HCT116 (cell line): ENCODE results near the gene GNMT. TPM values are rescaled to one million over a fixed set of nuclear protein-coding genes. Genes with fewer than 3 reads are reported as not detected.

ENCODE experiments used
- ATAC-seq: fragments of 200-7000 bp; cut with Tn5 transposase; 2 replicates; pipeline ENCODE4 v1.9.1; 2020; ENCODE audit warnings: mild to moderate bottlenecking, moderate library complexity
- BruUV-seq: library from RNA; stranded (reverse); fragments of 400-500 nt; replicated peaks from 2 replicates; lab custom pipeline; 2021; lab: Mats Ljungman, UMichigan
- CTCF ChIA-PET: fragments of 300-600 bp; sonication (Branson Sonifier 250); formaldehyde crosslinking; loops from one replicate; lab custom pipeline; 2021; ENCODE audit warnings: antibody characterized with exemption; lab: Charles Lee
- POLR2A ChIA-PET: fragments of 300-600, 350-600 bp; sonication (Branson Sonifier 250); formaldehyde crosslinking; loops from one replicate; lab custom pipeline; 2021; ENCODE audit warnings: antibody characterized with exemption; lab: Charles Lee
- RAD21 ChIA-PET, 2 experiments: fragments of 300-600 bp; sonication (Branson Sonifier 250); formaldehyde crosslinking; loops; one replicate each; lab custom pipeline; 2023; ENCODE audit warnings: low total read pairs in 2 of 2; ENCODE audit not compliant: uncharacterized antibody in 2 of 2, unreplicated experiment in 2 of 2, low non-redundant PET in 1 of 2; lab: Charles Lee
- DNase-seq: peaks from one replicate; pipeline ENCODE4 v3.0.0-alpha.2; 2010; ENCODE audit warnings: low read depth, low spot score
- H2AFZ ChIP-seq: fragments of 200-600 bp; shearing (Covaris generic), sonication (generic); 2 replicates; pipeline ENCODE4 v1.6.1; 2017; ENCODE audit warnings: low read depth, mixed run types, mixed read lengths, antibody characterized with exemption, low read length; ENCODE audit not compliant: poor library complexity, severe bottlenecking
- H3K27ac ChIP-seq: 2 replicates; pipeline ENCODE4 v1.5.1; 2012; ENCODE audit warnings: low read depth, low read length
- H3K27me3 ChIP-seq: fragments of 200-600 bp; sonication (generic); 2 replicates; pipeline ENCODE4 v1.6.1; 2016; ENCODE audit warnings: mixed run types, low read length, mixed read lengths; ENCODE audit not compliant: insufficient read depth
- H3K36me3 ChIP-seq, 2 experiments: fragments of 200-500 bp in 1 of 2; fragments of 200-600 bp in 1 of 2; sonication (Bioruptor generic) in 1 of 2; sonication (generic) in 1 of 2; 2 replicates each; pipeline versions ENCODE4 v1.5.1 to v1.6.1; 2014 to 2016; ENCODE audit warnings: low read length in 2 of 2, inconsistent platforms in 1 of 2, mixed read lengths in 1 of 2, mixed run types in 1 of 2; ENCODE audit not compliant: insufficient read depth in 2 of 2, control insufficient read depth in 1 of 2
- H3K4me1 ChIP-seq, 2 experiments: fragments of 200-600 bp in 1 of 2; sonication (generic) in 1 of 2; 2 replicates each; pipeline versions ENCODE4 v1.5.1 to v1.6.1; 2012 to 2017; ENCODE audit warnings: low read length in 2 of 2, inconsistent platforms in 1 of 2, mild to moderate bottlenecking in 1 of 2, mixed read lengths in 1 of 2, mixed run types in 1 of 2, moderate library complexity in 1 of 2; ENCODE audit not compliant: insufficient read depth in 2 of 2, control insufficient read depth in 1 of 2
- H3K4me2 ChIP-seq: fragments of 200-600 bp; sonication (generic); 2 replicates; pipeline ENCODE4 v1.6.1; 2017; ENCODE audit warnings: mixed run types, low read length, mixed read lengths
- H3K4me3 ChIP-seq, 2 experiments: fragments of 200-600 bp in 1 of 2; sonication (generic) in 1 of 2; replicated peaks in 1 of 2; 2 replicates each; pipeline ENCODE4 v1.5.1; 2011 to 2016; ENCODE audit warnings: low read length in 2 of 2, control low read depth in 1 of 2, low read depth in 1 of 2, mild to moderate bottlenecking in 1 of 2, mixed read lengths in 1 of 2, mixed run types in 1 of 2
- H3K79me2 ChIP-seq: fragments of 200-600 bp; sonication (generic); 2 replicates; pipeline ENCODE4 v1.6.1; 2017; ENCODE audit warnings: mild to moderate bottlenecking, mixed run types, low read length, moderate library complexity, mixed read lengths; ENCODE audit not compliant: insufficient read depth
- H3K9ac ChIP-seq: fragments of 200-600 bp; sonication (generic); 2 replicates; pipeline ENCODE4 v1.6.1; 2016; ENCODE audit warnings: low read length, mixed read lengths
- H3K9me2 ChIP-seq: fragments of 200-600 bp; sonication (generic), shearing (Covaris generic); 2 replicates; pipeline ENCODE4 v1.6.1; 2017; ENCODE audit warnings: mixed run types, mild to moderate bottlenecking, moderate library complexity; ENCODE audit not compliant: insufficient read depth
- H3K9me3 ChIP-seq, 2 experiments: fragments of 200-500 bp in 1 of 2; fragments of 200-600 bp in 1 of 2; sonication (Bioruptor generic) in 1 of 2; sonication (generic) in 1 of 2; 2 replicates each; pipeline ENCODE4 v1.6.1; 2014 to 2017; ENCODE audit warnings: low read length in 2 of 2, mixed read lengths in 2 of 2, inconsistent platforms in 1 of 2, low read depth in 1 of 2, mild to moderate bottlenecking in 1 of 2, mixed run types in 1 of 2, moderate library complexity in 1 of 2; ENCODE audit not compliant: control insufficient read depth in 1 of 2, insufficient read depth in 1 of 2
- H4K20me1 ChIP-seq: fragments of 200-600 bp; sonication (generic), shearing (Covaris generic); 2 replicates; pipeline ENCODE4 v1.6.1; 2017; ENCODE audit warnings: mixed run types, mild to moderate bottlenecking, moderate library complexity; ENCODE audit not compliant: insufficient read depth
- ATF3 ChIP-seq: IDR thresholded peaks from 2 replicates; pipeline ENCODE4 v1.6.1; 2012
- EGR1 ChIP-seq: IDR thresholded peaks from 2 replicates; pipeline ENCODE4 v1.6.1; 2012; ENCODE audit warnings: low read depth
- RAD21 ChIP-seq: IDR thresholded peaks from 2 replicates; pipeline ENCODE4 v1.6.1; 2012; ENCODE audit warnings: low read depth, mild to moderate bottlenecking
- SIN3A ChIP-seq: IDR thresholded peaks from 2 replicates; pipeline ENCODE4 v1.6.1; 2012; ENCODE audit warnings: low read depth
- SP1 ChIP-seq: IDR thresholded peaks from 2 replicates; pipeline ENCODE4 v1.6.1; 2012; ENCODE audit warnings: low read depth
- SRF ChIP-seq: IDR thresholded peaks from 2 replicates; pipeline ENCODE4 v1.6.1; 2012; ENCODE audit warnings: low read depth
- TCF7L2 ChIP-seq: IDR thresholded peaks from 2 replicates; pipeline ENCODE4 v1.7.0; 2011; ENCODE audit warnings: borderline replicate concordance, inconsistent platforms; ENCODE audit not compliant: insufficient read depth, insufficient read length; ENCODE audit errors: extremely low read depth
- YY1 ChIP-seq: IDR thresholded peaks from 2 replicates; pipeline ENCODE4 v1.6.1; 2011; ENCODE audit warnings: low read length, low read depth, moderate library complexity, mild to moderate bottlenecking; ENCODE audit not compliant: insufficient replicate concordance; ENCODE audit errors: extremely low read depth
- ZBTB33 ChIP-seq: IDR thresholded peaks from 2 replicates; pipeline ENCODE4 v1.6.1; 2011; ENCODE audit warnings: mild to moderate bottlenecking, low read length, moderate library complexity; ENCODE audit not compliant: insufficient replicate concordance; ENCODE audit errors: extremely low read depth
- intact Hi-C: fragments of 100-400 bp; cut with micrococcal nuclease; formaldehyde crosslinking; loops from 2 replicates; pipeline ENCODE4 v1.10.0; 2022
- total RNA-seq: library from RNA; stranded (reverse); gene quantifications from one replicate; pipeline ENCODE4 v1.2.1, GENCODE V29; 2021; ENCODE audit not compliant: unreplicated experiment
- TF ChIP-seq, protein P1 (sequence below): IDR thresholded peaks from 2 replicates; pipeline ENCODE4 v1.6.1; 2012; ENCODE audit warnings: low read depth

Gene GNMT
- total RNA-seq, 1 experiment from 2014 or later = 0.57 TPM

- TF ChIP-seq ZBTB33 (peak; percentile 54), YY1 (peak; percentile 75), SRF (no peak; the same call in 1 of the 2 replicates), ATF3 (no peak), EGR1 (no peak)
Observed at GRCh38 chr6:42978839-42979522, 18.4 kb downstream of the GNMT start, which contains the start of gene PEX6 (continued).

DNA sequence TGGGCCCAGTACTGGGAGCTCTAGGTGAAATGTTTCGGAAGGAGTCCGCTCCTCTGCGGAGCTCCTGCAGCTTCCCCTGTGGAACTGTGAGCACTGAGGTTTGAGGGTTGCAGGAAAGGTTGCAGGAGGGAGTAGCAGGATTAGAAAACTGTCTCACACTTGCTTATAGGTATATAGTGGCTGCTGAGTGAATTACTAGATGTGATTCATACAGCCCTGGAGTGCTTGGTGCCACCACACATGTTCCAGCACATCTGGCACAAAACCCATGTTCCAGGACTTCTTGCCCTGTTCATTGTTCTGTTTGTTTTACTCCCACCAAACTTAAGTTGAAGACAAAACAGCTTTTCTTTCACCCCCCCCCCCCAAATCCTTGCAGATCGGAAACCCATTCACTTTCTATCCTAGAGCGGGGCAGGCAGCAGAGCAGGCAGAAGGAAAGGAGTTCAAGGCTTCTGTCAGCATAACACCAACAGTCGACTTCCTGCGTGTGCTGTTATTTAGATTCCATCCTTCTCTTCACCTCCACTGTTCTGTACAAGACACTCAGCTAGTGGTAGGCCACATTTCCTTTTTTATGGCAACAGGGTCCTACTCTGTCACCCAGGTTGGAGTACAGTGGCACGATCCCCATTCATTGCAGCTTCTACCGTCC is 19.1 kb downstream of the GNMT start:
- H2AFZ ChIP-seq = no peak overlapping the region
- peak overlapping the region; percentile 87 to 90 for H3K4me3 ChIP-seq
- ChIA-PET CTCF (no interaction called here), RAD21 (no interaction called here), POLR2A (interaction anchor here (0.9 to 1.6 kb wide), 4 partner anchors 8 to 195 kb away, joined by 3 to 6 read pairs (median 5); partner anchors contain the start of genes CNPY3 and RRP36)
- H3K36me3 ChIP-seq = no peaks in the 10 kb centered on the region
- peaks cover 26% of the 10 kb centered on the region for H3K79me2 ChIP-seq
- peak overlapping the region; percentile 79 for H3K9ac ChIP-seq
- intact Hi-C loops = no loop called here
- H3K4me2 ChIP-seq = peak overlapping the region; percentile 94
- BruUV-seq = TSS peak; percentile 98
- H3K27ac ChIP-seq = peak overlapping the region; percentile 82
- no peaks in the 10 kb centered on the region for H3K27me3 ChIP-seq
- no peaks in the 10 kb centered on the region for H4K20me1 ChIP-seq
- no peaks in the 10 kb centered on the region for H3K9me3 ChIP-seq
- TF ChIP-seq TCF7L2 (no peak), SP1 (0 out of 2 replicates have a peak, but pooled peaks have one; percentile 4), SIN3A (no peak), ZBTB33 (no peak), RAD21 (no peak)
- TF ChIP-seq, protein P1, sequence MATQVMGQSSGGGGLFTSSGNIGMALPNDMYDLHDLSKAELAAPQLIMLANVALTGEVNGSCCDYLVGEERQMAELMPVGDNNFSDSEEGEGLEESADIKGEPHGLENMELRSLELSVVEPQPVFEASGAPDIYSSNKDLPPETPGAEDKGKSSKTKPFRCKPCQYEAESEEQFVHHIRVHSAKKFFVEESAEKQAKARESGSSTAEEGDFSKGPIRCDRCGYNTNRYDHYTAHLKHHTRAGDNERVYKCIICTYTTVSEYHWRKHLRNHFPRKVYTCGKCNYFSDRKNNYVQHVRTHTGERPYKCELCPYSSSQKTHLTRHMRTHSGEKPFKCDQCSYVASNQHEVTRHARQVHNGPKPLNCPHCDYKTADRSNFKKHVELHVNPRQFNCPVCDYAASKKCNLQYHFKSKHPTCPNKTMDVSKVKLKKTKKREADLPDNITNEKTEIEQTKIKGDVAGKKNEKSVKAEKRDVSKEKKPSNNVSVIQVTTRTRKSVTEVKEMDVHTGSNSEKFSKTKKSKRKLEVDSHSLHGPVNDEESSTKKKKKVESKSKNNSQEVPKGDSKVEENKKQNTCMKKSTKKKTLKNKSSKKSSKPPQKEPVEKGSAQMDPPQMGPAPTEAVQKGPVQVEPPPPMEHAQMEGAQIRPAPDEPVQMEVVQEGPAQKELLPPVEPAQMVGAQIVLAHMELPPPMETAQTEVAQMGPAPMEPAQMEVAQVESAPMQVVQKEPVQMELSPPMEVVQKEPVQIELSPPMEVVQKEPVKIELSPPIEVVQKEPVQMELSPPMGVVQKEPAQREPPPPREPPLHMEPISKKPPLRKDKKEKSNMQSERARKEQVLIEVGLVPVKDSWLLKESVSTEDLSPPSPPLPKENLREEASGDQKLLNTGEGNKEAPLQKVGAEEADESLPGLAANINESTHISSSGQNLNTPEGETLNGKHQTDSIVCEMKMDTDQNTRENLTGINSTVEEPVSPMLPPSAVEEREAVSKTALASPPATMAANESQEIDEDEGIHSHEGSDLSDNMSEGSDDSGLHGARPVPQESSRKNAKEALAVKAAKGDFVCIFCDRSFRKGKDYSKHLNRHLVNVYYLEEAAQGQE = no peak
- TF ChIP-seq, all 23 proteins: peak for 1
- peaks cover 4 to 28% of the 10 kb centered on the region in 2 experiments; a peak in 2 of 4 replicates for H3K4me1 ChIP-seq
- DNase-seq (no peak), ATAC-seq (peak; percentile 5; the same call in 1 of the 2 replicates)
- H3K9me2 ChIP-seq = no peaks in the 10 kb centered on the region
